GM18909 (cell line): ENCODE data around the gene RBM14.
"Not testable (repeated sequence)": the region's sequence is repeated elsewhere in the genome, so short reads cannot be mapped to it uniquely, and the experiment has no call there.

ENCODE experiments used
- ATAC-seq: cut with Tn5 transposase; IDR thresholded peaks from one replicate; pipeline ENCODE4 v1.9.1; 2021; ENCODE audit warnings: mild to moderate bottlenecking; ENCODE audit not compliant: unreplicated experiment, poor library complexity

Gene RBM14, protein sequence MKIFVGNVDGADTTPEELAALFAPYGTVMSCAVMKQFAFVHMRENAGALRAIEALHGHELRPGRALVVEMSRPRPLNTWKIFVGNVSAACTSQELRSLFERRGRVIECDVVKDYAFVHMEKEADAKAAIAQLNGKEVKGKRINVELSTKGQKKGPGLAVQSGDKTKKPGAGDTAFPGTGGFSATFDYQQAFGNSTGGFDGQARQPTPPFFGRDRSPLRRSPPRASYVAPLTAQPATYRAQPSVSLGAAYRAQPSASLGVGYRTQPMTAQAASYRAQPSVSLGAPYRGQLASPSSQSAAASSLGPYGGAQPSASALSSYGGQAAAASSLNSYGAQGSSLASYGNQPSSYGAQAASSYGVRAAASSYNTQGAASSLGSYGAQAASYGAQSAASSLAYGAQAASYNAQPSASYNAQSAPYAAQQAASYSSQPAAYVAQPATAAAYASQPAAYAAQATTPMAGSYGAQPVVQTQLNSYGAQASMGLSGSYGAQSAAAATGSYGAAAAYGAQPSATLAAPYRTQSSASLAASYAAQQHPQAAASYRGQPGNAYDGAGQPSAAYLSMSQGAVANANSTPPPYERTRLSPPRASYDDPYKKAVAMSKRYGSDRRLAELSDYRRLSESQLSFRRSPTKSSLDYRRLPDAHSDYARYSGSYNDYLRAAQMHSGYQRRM

DNA sequence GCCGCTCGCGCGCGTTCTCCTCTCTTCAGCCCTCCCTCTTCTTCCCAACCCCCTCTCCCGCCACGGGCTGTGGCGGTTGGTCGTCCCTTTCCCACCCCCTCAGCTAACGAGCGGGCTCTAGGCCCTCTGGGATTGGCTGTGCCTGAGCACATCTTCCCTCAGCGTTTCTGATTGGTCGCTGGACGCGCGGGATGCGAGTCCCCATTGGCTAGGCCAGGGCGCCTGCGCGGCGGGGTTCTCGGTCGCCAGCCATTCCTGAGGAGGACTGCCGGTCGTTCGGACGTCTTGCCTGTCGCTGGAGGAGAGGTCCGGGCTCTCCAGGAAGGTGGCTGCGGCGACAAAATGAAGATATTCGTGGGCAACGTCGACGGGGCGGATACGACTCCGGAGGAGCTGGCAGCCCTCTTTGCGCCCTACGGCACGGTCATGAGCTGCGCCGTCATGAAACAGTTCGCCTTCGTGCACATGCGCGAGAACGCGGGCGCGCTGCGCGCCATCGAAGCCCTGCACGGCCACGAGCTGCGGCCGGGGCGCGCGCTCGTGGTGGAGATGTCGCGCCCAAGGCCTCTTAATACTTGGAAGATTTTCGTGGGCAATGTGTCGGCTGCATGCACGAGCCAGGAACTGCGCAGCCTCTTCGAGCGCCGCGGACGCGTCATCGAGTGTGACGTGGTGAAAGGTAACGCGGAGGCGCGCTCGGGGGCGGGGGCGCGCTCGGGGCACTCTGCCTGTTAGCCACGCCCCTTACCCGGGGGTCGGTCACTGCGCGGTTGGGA, at the start of gene RBM14:
Gene RBM14, plus strand, starts transcription at position 252 of the 776 bp plus-strand sequence. Its CDS starts 91 bp downstream, at position 343.
- peak; percentile 94 for ATAC-seq

DNA sequence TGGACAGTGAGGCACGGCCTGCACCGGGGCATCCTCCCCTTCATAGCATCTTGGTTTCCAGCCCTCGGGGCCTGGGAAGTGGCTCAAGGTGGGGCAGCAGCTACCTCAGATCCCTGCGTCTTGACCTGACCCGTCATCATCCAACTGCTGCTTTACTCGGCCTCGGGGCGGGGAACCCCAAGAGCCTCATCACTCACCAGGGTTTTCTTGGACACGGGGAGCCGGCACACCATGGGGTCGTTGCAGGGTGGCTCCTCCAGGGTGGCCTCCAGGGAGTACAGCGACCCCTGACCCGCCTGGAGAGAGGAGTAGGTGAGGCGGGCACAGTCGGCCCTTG, 48.7 kb upstream of the RBM14 start:
- no peak for ATAC-seq

DNA sequence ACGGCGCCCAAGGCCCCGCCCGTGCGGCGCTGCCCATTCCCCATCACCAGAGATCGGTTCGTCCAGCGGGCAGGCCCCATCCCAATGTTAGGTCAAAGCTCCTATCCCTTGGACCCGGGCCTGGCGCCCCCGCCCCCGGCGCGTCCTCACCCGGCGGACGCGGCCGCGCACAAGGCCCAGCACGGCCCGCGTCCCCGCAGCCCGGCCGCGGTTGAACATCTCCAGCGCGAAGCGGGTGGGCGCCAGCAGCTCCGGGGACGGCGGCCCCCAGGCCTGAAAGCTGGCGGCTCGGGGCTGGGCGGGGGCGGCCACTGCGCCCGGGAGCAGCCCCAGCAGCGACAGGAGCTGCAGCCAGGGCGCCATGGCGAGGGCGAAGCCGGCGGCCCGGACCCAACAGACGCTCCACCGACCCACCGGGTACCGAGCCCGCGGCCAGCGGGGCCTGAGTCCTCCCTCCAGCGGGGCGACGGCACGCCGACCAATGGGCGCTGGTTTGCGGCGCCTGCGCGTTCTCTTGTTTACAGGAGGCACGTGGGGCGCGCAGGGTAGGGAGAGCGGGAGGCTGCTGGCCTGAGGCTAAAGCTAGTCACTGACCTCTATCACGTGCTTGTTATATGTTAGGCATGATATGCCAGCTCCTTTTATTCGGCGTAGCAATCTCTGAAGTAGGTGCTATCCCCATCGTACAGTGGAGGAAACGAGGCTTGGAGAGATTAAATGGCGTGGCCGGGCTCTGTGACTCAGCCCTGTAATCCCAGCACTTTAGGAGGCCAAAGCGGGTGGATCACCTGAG, 48.1 kb upstream of the RBM14 start, which contains the start of gene CTSF:
Gene CTSF, minus strand, starts transcription at position 483 of the 793 bp plus-strand sequence. Its CDS starts 120 bp downstream, at position 363.
- ATAC-seq: no peak

DNA sequence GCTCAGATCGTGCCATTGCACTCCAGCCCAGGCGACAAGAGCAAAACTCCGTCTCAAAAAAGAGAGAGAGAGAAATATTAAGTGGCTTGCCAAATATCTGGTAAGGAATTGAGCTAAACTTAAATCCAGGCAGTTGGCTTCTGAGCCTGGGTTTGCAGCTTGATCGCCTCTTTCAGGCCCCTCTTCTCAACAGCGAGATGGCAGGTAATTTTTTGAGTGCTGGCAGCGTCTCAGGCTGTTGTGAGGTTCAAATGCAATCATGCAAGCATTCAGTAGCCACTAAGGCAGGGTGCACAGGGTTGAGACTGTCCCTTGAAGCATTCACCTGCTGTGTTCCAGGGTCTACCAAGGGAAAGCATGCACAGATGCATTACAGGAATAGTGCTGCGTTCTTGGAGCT, 47.4 kb upstream of the RBM14 start:
- no peak for ATAC-seq

DNA sequence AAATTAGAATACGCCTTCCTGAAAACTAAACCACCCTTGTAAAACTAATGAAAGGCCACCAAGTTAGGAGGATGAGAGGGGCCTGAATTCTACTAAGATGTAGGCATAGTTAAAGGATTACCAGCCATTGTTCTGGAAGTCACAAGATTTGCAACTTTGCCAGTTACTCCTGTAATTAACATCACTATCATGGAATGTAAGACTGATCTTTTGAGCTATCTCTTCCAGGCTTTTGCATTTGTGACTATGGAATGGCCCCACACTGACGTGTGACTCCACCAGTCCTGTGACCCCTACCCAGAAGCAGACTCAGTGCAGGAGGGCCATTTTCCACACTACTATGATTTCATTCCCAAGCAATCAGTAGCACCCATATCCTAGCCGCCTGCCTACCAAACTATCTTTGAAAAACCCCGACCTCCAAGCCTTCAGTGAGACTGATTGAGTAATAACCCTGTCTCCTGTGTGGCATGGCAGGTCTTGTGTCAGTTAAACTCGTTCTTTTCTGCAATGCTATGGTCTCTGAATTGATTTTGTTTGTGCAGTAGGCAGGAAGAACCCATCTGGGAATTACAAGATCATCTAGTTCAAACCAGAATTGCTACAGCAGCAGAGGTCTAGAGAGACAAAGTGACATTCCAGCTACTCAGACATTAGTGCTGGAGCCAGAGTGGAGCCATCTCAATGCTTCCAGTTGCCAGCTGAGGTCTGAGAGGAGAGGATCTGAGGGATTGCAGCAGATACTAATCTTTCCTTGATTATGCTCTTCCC, 46.2 kb upstream of the RBM14 start:
- ATAC-seq: no peak

DNA sequence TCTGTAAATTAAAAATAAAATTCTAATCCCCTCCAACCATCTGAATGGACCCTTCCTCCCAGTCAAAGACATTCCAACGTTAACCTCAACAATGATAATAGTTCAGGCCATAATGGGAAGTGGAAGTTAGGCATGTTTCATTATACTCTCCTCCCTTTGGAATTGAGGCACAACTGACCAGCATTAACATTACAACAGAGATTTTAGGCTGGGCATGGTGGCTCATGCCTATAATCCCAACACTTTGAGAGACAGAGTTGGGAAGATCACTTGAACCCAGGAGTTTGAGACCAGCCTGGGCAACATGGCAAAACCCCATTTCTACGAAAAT, 45.6 kb upstream of the RBM14 start:
- no peak for ATAC-seq

DNA sequence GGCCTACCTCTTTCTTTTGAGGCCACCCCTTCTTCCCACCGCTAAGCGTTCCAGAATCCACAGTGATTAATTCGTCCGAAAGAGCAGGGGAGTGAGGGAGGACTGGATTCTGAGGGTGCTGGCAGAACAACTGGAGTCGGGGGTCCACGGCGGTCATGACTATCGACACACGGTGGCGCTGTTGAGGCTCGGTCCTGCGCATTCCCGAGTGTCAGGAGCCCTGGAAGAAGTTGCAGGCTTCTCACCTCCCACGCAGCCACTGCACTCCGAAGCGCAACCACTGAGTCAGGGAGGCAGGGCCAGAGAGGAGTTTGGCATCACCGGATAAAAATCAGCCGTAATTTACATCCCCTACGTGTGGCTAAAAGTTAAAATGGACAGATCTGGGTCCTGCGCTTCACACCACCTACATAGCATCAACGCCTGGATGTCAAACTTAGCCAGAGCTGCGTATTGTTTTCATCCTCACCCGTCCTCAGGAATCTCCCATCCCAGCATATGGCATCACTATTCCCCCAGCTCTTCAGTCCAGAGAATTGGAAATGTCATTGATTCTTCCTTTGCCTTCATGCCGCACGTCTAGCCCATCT, 37.3 kb upstream of the RBM14 start:
- ATAC-seq: no peak

DNA sequence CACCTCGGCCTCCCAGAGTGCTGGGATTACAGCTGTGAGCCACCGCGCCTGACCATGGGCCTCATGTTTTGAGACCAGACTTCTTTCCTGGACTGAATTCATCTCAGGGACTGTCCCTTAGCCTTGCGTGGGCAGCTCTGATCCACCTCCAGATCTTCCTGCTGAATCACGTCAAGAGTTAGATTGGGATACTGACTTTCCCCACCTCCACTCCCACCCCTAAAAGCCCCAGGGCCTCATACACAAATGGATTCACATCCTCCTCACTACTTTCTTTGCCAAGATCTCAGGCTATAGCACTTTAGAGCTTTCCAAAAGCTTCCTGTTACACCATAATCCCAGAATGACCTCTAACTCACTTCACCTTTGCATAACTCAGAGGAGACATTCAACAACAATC, 35.6 kb upstream of the RBM14 start:
- no peak for ATAC-seq

DNA sequence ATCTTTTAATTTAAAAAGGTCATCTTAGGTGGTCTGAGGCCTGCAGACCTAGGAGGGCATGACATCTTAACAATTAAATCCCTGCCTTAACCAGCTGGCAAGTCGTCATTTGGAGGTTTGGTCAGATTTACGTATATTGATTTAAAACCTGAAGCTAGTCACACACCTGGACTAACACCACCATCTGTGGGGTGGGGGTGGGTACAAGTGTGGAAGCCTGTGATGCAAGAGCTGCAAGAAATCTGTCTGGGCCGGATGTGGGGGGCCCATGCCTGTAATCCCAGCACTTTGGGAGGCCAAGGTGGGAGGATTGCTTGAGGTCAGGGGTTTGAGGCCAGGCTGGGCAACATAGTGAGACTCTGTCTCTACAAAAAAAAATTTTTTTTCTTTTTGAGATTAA, 35.2 kb upstream of the RBM14 start:
- ATAC-seq: no peak

DNA sequence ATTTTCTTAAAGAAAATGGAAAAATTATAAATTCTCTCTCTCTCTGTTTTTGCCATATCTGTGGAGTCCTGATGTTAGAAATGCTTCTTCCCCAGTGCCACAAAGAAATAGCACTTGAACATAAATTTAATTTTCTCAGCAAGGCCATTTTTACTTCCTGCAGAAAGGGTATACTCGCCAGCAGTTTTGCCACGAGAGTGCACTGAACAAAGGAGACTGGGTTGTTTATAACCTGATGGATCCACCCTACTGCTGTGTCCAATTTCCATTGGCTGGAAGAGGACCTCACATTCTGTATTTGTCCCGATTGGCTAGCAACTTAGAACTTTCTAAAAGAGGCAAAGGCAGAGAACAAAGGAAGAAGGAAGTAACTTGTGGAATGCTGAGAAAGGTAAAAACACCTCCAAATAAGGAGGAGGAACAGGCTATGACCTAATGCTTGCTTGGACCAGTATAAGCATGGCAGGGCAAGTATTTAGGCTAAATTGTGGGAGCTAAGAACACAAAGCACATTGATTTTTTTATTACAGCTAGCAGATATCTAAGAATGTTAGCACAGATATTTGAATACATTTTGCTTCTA, 33.8 kb upstream of the RBM14 start:
- ATAC-seq: not testable (repeated sequence)

DNA sequence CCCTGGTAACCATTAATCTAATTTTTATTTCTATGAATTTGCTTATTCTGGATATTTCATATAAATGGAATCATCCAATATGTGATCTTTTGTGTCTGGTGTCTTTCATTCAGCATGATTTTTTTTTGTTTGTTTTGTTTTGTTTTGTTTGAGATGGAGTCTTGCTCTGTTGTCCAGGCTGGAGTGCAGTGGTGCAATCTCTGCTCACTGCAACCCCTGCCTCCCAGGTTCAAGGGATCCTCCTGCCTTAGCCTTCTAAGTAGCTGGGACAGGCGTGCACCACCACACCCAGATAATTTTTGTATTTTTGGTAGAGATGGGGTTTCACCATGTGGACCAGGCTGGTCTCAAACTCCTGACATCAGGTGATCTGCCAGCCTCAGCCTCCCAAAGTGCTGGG, 31.0 kb upstream of the RBM14 start:
- ATAC-seq: not testable (repeated sequence)

DNA sequence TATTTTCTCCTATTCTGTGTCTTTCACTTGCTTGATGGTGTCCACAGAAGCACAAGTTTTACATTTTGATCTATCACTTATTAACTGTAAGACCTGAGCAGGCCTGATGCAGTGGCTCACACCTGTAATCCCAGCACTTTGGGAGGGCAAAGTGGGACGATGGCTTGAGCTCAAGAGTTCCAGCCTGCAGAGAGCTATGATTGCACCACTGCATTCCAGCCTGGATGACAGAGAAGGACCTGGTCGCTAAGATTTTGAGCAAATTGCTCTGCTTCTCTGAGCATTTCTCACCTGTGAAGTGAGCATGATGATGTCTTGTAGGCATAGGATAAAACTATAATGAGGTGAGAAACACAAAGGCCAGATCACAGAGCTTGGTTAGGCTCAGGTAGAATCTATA, 30.3 kb upstream of the RBM14 start:
- no peak for ATAC-seq

DNA sequence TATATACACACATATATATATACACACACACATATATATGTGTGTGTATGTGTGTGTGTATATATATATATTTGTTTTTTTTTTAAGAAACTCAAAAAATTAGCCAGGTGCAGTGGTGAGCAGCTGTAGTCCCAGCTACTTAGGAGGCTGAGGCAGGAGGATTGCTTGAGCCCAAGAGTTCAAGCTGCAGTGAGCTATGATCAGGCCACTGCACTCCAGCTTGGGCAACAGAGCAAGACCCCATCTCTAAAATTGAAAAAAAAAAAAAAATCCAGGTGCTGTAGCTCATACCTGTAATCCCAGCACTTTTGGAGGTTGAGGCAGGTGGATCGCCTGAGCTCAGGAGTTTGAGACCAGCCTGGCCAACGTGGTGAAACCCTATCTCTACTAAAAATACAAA, 27.1 kb upstream of the RBM14 start:
- ATAC-seq: not testable (repeated sequence)

DNA sequence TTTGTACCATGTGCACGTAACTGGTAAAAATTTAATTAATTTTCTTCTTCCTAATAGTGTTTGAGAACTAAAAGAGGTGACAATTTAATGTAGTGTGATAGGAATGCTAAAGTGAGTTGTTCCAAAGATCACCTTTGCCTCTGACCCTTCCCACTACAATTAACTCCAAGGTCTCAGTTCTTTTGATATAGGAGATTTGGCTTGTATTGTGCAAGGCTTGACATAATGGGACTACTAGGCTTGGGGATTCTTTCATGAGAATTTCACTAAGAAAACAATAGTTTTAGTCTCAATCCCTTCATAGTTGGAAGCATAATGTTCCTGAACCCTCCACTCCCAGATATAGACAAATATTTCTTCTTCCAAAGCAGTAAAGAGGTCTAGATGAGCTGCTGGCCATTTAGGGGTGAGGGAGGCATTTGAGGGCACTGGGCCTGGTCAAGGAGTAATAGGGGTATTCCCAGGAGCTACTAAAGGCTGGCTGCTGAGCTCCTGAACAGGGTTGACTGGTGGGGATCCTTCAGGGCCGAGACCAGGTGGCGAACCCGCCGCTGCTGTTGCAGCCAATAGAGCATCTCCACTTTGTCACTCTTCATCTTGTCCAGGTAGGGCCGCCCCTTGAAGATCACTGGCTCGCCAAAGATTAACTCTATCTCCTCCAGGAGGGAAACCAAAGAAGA, 26.3 kb upstream of the RBM14 start:
- ATAC-seq: no peak

DNA sequence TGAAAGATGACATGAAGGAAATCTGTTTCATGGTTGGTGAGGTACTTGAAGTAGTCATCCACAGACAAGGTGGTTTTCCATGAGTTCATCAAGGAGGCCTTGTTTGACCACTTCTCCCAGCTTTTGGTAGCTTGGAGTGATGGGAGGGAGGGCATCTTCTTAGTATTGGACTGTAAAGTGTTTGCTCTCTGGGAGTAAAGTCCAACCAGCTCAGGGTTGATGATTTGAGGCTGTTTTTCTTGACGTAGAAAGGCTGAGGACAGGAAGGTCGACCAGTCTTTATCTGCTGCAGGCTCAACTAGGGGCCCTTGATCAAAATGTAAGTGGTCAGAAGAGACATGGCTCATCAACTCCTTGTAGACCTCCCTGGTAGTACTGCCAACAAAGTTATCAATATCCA, 25.3 kb upstream of the RBM14 start:
- ATAC-seq: no peak

DNA sequence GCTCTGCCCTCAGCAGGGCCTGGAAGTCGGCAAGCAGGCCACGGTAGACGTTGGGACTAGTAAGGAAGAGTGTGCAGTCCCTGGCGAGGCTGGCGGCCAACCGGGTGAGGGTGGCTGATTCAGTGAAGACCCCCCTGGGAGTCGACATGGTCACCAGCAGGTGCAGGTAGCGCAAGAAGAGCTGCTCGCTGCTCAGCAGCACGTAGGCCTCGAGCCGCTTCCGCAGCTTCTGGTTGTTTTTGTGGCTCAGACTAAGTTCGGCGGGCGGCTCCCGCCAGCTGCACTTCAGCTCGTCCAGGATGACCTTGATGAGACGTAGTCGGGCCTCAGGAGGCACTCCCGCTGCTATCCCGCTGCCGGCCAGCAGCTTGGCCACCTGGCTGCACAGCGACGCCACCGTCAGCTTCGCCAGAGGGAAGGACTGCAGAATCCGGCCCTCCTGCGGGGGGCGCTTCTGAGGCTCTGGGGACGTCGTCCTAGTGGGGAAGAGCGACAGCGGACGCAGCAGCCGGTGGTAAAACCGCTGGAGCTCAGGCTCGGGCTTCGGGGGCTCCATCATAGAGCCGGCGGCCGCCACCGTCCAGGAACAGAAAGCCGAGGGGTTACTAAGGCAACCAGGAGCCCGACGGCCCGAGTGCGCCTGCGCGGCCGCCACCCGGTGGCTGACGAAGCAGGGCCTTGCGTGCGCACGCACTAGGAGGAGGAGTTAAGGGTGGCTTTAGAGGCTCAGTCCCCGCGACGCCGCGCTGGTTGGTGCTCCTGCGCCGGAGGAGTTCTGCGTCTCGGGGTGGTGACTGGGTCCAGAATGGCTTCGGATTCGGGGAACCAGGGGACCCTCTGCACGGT, 23.8 kb upstream of the RBM14 start, which contains the start of the genes CCDC87 and CCS:
Gene CCDC87, minus strand, starts transcription at position 607 of the 846 bp plus-strand sequence. Its CDS starts 48 bp downstream, at position 559.
Gene CCS, plus strand, starts transcription at position 729 of the 846 bp plus-strand sequence. Its CDS starts 77 bp downstream, at position 806.
- peak; percentile 93 for ATAC-seq

DNA sequence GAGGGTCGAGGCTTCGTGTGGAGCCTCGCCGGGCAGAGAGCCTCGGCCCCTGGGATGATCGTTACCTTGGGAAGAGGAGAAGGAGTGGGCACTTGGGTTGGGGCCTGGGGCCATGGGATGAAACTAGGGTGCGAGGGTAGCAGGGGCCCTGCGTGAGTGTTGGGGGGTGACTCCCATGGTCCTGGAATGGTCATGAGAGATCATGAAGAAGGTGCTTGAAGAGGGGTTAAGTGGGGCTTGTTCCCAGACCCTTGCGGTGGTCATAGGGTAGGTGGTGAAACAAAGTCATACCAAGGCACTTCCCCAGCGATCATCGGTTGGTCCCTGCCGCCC, 23.2 kb upstream of the RBM14 start:
- peak; percentile 18 for ATAC-seq
